Activated naive CD8-positive, alpha-beta T cell treated with anti-CD3 and anti-CD28 coated beads, Interleukin-2, amount 50 U/mL, for 24 hours (primary cell): ENCODE data around the gene ENTPD1.

Experiments used
- ATAC-seq: fragments of 150-1000 bp; cut with Tn5 transposase; one replicate; pipeline ENCODE4 v1.10.0; 2021
- DNase-seq: peaks from one replicate; pipeline ENCODE4 v3.0.0; 2021
- H3K27ac Mint-ChIP-seq: one replicate; pipeline ENCODE4 v1.8.0; 2021; ENCODE audit warnings: mild to moderate bottlenecking, mixed read lengths
- H3K27me3 Mint-ChIP-seq: one replicate; pipeline ENCODE4 v1.8.0; 2021; ENCODE audit warnings: mixed read lengths
- H3K36me3 Mint-ChIP-seq: one replicate; pipeline ENCODE4 v1.8.0; 2021; ENCODE audit warnings: low read depth, mixed read lengths
- H3K4me1 Mint-ChIP-seq: one replicate; pipeline ENCODE4 v1.8.0; 2021; ENCODE audit warnings: mixed read lengths
- H3K4me3 Mint-ChIP-seq: one replicate; pipeline ENCODE4 v1.8.0; 2021; ENCODE audit warnings: mild to moderate bottlenecking, moderate library complexity, mixed read lengths
- H3K9me3 Mint-ChIP-seq: one replicate; pipeline ENCODE4 v1.8.0; 2021; ENCODE audit warnings: mixed read lengths

The ENTPD1 gene

GRCh38 chr10:95837783-95838182, 81.8 kb downstream of the ENTPD1 start:
- DNase-seq, result peak; percentile 20
- peaks cover 3% of the 10 kb centered on the region for H3K9me3 Mint-ChIP-seq
- H3K27ac Mint-ChIP-seq, result peak overlapping the region; percentile 64
- no peak overlapping the region for H3K4me3 Mint-ChIP-seq
- peaks cover 60% of the 10 kb centered on the region for H3K4me1 Mint-ChIP-seq
- no peak for ATAC-seq
- no peaks in the 10 kb centered on the region for H3K36me3 Mint-ChIP-seq
- no peaks in the 10 kb centered on the region for H3K27me3 Mint-ChIP-seq

- DNase-seq, result no peak
- Mint-ChIP-seq H3K27me3 (no peaks in the 10 kb centered on the region), H3K36me3 (no peaks in the 10 kb centered on the region), H3K27ac (no peak overlapping the region), H3K9me3 (peaks cover under 1% of the 10 kb centered on the region), H3K4me3 (no peak overlapping the region), H3K4me1 (peaks cover 48% of the 10 kb centered on the region)
- ATAC-seq, result no peak
These were observed 84.2 kb downstream of the ENTPD1 start for GRCh38 chr10:95840121-95840520.

DNA sequence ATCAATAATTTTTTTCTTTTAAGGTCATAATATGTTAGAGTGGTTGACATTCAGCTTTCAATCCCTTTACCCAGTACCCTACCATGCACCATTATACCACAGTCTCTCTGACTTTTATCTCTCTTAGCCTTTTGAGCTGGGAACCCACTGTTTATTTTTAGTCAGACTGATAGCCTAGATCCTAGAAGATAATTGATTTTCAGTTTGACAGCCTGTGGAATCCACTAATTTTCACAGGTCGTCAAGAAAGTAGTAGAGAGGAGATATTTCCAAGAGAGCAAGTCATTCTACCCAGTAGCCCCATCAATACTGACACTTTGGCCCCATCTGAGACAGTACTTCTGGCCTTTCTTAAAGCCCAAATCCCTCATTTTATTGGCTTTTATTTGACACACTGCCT, 84.7 kb downstream of the ENTPD1 start:
- Mint-ChIP-seq H3K27me3 (no peaks in the 10 kb centered on the region), H3K4me1 (peaks cover 43% of the 10 kb centered on the region), H3K9me3 (no peaks in the 10 kb centered on the region), H3K27ac (no peak overlapping the region), H3K36me3 (no peaks in the 10 kb centered on the region), H3K4me3 (no peak overlapping the region)
- DNase-seq, result no peak
- no peak for ATAC-seq

GRCh38 chr10:95841661-95842498, 85.9 kb downstream of the ENTPD1 start:
- H3K9me3 Mint-ChIP-seq, result no peaks in the 10 kb centered on the region
- H3K4me3 Mint-ChIP-seq, result no peak overlapping the region
- DNase-seq, result peak; percentile 29
- peak overlapping the region; percentile 53 for H3K27ac Mint-ChIP-seq
- ATAC-seq, result no peak
- H3K4me1 Mint-ChIP-seq, result peaks cover 32% of the 10 kb centered on the region
- no peaks in the 10 kb centered on the region for H3K36me3 Mint-ChIP-seq
- H3K27me3 Mint-ChIP-seq, result no peaks in the 10 kb centered on the region

DNA sequence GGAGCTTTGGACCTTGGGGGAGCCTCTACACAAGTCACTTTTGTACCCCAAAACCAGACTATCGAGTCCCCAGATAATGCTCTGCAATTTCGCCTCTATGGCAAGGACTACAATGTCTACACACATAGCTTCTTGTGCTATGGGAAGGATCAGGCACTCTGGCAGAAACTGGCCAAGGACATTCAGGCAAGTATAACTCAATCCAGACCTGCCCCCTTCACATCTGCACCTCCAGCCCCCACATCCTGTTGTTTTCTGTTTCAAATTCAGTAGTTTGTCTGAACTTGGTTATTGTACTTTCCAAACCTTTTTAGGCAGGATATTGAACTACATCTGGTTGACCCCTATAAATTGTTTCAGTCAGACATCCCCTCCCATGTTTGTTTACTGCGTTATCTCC, 89.4 kb downstream of the ENTPD1 start:
- Mint-ChIP-seq H3K4me1 (peaks cover 12% of the 10 kb centered on the region), H3K27me3 (no peaks in the 10 kb centered on the region), H3K9me3 (no peaks in the 10 kb centered on the region), H3K27ac (no peak overlapping the region), H3K36me3 (no peaks in the 10 kb centered on the region), H3K4me3 (no peak overlapping the region)
- DNase-seq (no peak), ATAC-seq (no peak)

DNA sequence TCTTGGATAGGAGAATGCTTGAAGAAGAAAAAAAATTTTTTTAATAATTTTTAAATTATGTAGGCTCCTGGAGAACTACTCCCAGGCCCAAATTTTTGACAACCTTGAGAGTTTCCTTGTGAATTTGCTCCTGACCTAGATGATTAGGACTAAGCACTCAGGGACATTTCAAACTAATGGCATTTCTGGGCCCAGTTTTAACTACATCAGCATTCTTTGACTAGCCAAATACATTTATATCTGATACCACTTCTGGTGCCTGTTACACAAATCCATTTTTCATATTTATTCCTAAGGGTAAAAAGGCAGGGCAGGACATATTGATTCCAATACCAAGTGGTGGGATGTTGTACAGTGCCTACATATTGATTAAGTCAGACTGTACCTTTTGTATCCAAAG, 91.0 kb downstream of the ENTPD1 start:
- H3K4me3 Mint-ChIP-seq, result no peak overlapping the region
- no peak overlapping the region for H3K27ac Mint-ChIP-seq
- no peaks in the 10 kb centered on the region for H3K27me3 Mint-ChIP-seq
- DNase-seq (no peak), ATAC-seq (no peak)
- no peaks in the 10 kb centered on the region for H3K9me3 Mint-ChIP-seq
- H3K36me3 Mint-ChIP-seq, result no peaks in the 10 kb centered on the region
- no peaks in the 10 kb centered on the region for H3K4me1 Mint-ChIP-seq

DNA sequence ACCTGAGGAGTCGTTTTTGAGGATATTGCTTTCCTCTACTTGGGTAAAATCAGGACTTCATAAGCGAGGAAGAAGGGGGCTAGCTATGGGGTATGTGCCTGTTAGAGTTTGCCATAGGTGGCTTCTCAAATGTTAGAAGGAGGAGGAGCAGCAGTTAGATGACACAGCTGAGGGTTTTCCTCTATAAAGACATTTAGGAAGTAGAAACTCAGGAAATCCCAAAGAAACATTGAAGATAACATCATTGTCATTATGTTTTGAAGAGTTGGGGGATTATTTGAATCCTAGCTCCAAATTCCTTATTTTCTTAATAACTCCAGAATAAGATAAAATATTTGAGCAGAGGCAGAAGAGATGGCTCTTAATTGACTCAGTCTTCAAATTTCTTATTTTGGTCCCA, 92.9 kb downstream of the ENTPD1 start:
- no peaks in the 10 kb centered on the region for H3K4me1 Mint-ChIP-seq
- H3K27ac Mint-ChIP-seq, result no peak overlapping the region

DNA sequence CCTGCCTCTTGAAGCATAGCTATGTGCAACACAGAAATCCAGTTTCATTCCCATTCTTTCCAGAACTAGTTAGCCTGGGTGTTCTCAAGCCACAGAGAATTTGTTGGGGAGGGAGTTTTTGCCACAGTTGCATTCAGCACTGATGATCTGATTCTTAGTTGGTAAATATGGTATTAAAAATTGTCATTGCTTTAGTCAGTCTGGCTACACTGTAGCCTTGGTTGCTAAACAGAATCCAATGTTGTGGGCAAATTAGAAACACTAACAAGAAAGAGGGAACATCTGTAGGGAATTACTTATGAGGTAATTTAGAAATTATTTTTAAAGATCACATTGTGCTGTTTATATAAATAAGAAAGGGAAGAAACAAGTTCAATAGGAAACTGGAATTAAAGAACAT, 94.8 kb downstream of the ENTPD1 start:
- no peak overlapping the region for H3K27ac Mint-ChIP-seq
- H3K4me1 Mint-ChIP-seq, result no peaks in the 10 kb centered on the region
- DNase-seq (no peak), ATAC-seq (no peak)
- no peak overlapping the region for H3K4me3 Mint-ChIP-seq
- H3K36me3 Mint-ChIP-seq, result no peaks in the 10 kb centered on the region
- no peaks in the 10 kb centered on the region for H3K27me3 Mint-ChIP-seq
- no peaks in the 10 kb centered on the region for H3K9me3 Mint-ChIP-seq

More for the DNA sequence above, 92.9 kb downstream of the ENTPD1 start:
- DNase-seq (no peak), ATAC-seq (no peak)
- H3K27me3 Mint-ChIP-seq, result no peaks in the 10 kb centered on the region
- H3K9me3 Mint-ChIP-seq, result no peaks in the 10 kb centered on the region
- no peak overlapping the region for H3K4me3 Mint-ChIP-seq
- no peaks in the 10 kb centered on the region for H3K36me3 Mint-ChIP-seq

DNA sequence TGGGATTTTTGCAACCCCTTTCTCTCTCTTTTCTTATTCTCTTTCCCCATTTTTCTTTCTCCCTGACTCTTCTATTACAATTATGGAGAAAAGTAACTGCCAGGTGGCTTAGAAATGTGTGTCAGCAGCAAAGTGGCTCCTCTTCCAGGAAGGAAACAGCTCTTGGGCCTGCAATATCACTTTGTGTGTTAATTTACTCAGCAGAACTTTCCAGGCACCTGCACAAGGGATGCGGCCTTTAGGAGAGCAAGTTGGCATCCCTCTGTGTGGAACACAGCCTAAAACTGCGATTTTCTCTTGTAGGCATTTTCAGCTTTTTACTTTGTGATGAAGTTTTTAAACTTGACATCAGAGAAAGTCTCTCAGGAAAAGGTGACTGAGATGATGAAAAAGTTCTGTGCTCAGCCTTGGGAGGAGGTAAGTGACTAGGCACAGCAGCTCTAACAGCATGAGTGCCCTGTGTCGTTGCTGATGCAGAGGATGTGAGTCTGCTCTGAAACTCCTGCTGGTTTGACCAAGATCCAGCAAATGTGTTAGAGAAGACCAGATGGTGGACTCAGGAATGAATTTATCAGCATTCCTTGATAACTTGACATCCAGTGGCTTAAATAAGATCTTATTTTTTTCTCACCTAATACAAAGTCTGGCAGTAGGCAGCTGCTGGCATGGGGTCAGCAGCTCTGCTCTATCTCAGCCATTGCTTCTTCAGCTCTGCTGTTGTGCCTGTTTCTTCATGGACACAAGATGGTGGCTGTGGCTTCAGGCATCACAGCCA, 104.4 kb downstream of the ENTPD1 start:
- ATAC-seq, result no peak
- H3K4me3 Mint-ChIP-seq, result no peak overlapping the region
- peaks cover 7% of the 10 kb centered on the region for H3K4me1 Mint-ChIP-seq
- no peak for DNase-seq
- H3K27ac Mint-ChIP-seq, result no peak overlapping the region
- no peaks in the 10 kb centered on the region for H3K9me3 Mint-ChIP-seq
- H3K27me3 Mint-ChIP-seq, result no peaks in the 10 kb centered on the region
- H3K36me3 Mint-ChIP-seq, result no peaks in the 10 kb centered on the region

- no peak overlapping the region for H3K27ac Mint-ChIP-seq
These were observed 105.4 kb downstream of the ENTPD1 start for GRCh38 chr10:95861386-95861785.

DNA sequence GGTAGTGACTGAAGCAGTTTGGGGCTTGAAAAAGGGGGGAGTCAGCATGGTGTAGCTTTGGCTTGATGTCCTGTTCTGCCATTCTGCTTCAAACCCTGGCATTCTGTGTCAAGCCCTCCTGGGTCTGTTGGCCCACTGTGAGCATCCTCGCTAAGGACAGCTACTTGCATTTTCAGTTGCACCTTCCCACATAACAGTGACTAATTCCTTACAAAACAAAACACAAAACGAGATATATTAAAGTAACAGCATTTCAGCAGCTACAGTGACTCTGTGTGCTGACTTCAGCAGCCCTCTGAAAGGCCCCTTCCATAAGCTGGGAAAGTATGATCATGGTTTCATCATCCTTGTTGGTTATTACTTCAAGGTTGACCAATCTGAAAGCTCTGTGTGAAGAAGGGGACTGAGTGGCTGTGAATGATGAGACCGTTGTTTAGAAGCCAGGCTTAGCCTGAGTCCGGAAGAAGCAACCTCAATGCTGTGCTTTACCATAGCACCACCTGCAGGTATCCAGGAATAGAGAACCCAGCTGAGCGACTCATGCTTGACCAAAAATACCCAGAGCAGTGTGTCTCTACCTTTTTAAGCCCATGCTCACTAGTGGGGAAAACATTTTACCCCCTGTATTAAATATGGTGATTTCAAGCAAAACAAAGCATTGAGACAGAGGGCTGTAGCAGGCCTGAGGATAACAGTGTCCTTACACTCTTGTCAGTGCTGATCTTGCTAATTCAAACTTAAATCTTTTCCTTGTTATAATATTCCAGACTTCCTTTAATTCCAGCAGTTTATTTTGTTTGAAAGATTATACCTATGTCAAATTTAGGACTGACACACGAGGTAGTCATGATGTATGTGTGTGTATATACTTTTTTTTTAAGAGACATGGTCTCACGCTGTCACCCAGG, 109.2 kb downstream of the ENTPD1 start:
- no peaks in the 10 kb centered on the region for H3K27me3 Mint-ChIP-seq
- peak overlapping the region; percentile 59 for H3K27ac Mint-ChIP-seq
- peak; percentile 90 for ATAC-seq
- no peaks in the 10 kb centered on the region for H3K9me3 Mint-ChIP-seq
- DNase-seq, result peak; percentile 22
- no peaks in the 10 kb centered on the region for H3K36me3 Mint-ChIP-seq
- H3K4me1 Mint-ChIP-seq, result peaks cover 15% of the 10 kb centered on the region
- no peak overlapping the region for H3K4me3 Mint-ChIP-seq

More at GRCh38 chr10:95861386-95861785, 105.4 kb downstream of the ENTPD1 start:
- no peaks in the 10 kb centered on the region for H3K36me3 Mint-ChIP-seq
- H3K9me3 Mint-ChIP-seq, result no peaks in the 10 kb centered on the region
- no peak overlapping the region for H3K4me3 Mint-ChIP-seq
- H3K27me3 Mint-ChIP-seq, result no peaks in the 10 kb centered on the region
- DNase-seq (no peak), ATAC-seq (no peak)
- H3K4me1 Mint-ChIP-seq, result peaks cover 13% of the 10 kb centered on the region

DNA sequence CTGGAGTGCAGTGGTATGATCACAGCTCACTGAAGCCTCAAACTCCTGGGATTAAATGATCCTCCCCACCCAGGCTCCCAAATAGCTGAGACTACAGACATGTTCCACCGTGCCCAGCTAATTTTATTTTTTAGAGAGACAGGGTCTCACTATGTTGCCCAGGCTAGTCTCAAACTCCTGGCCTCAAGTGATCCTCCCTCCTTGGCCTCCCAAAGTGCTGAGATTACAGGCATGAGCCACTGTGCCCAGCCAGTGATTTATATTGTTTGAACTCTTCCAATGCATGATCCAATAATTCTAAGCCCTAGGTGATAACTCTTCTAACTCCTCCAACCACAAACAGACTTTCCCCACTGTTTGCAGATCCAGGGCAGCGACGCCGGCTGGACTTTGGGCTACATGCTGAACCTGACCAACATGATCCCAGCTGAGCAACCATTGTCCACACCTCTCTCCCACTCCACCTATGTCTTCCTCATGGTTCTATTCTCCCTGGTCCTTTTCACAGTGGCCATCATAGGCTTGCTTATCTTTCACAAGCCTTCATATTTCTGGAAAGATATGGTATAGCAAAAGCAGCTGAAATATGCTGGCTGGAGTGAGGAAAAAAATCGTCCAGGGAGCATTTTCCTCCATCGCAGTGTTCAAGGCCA, 110.0 kb downstream of the ENTPD1 start:
- Mint-ChIP-seq H3K27me3 (no peaks in the 10 kb centered on the region), H3K4me3 (no peak overlapping the region), H3K4me1 (peaks cover 15% of the 10 kb centered on the region), H3K36me3 (peaks cover 4% of the 10 kb centered on the region), H3K9me3 (no peaks in the 10 kb centered on the region), H3K27ac (no peak overlapping the region)
- DNase-seq (no peak), ATAC-seq (no peak)

- no peaks in the 10 kb centered on the region for H3K27me3 Mint-ChIP-seq
- H3K27ac Mint-ChIP-seq, result no peak overlapping the region
- H3K36me3 Mint-ChIP-seq, result peaks cover 4% of the 10 kb centered on the region
- no peak for ATAC-seq
- H3K9me3 Mint-ChIP-seq, result no peaks in the 10 kb centered on the region
- H3K4me1 Mint-ChIP-seq, result peaks cover 15% of the 10 kb centered on the region
- no peak for DNase-seq
- no peak overlapping the region for H3K4me3 Mint-ChIP-seq
These were observed 110.5 kb downstream of the ENTPD1 start for GRCh38 chr10:95866467-95866842.

- Mint-ChIP-seq H3K36me3 (peaks cover 4% of the 10 kb centered on the region), H3K27ac (no peak overlapping the region), H3K4me3 (no peak overlapping the region), H3K9me3 (no peaks in the 10 kb centered on the region), H3K4me1 (peaks cover 15% of the 10 kb centered on the region), H3K27me3 (no peaks in the 10 kb centered on the region)
- DNase-seq (no peak), ATAC-seq (no peak)
These were observed 111.9 kb downstream of the ENTPD1 start for GRCh38 chr10:95867866-95868265.
